HG03103 (cell line): ENCODE data around the gene AMIGO2.

Experiments used
- ATAC-seq: cut with Tn5 transposase; IDR thresholded peaks from one replicate; pipeline ENCODE4 v1.9.1; 2021; ENCODE audit warnings: low read depth; ENCODE audit not compliant: unreplicated experiment

Gene AMIGO2

DNA sequence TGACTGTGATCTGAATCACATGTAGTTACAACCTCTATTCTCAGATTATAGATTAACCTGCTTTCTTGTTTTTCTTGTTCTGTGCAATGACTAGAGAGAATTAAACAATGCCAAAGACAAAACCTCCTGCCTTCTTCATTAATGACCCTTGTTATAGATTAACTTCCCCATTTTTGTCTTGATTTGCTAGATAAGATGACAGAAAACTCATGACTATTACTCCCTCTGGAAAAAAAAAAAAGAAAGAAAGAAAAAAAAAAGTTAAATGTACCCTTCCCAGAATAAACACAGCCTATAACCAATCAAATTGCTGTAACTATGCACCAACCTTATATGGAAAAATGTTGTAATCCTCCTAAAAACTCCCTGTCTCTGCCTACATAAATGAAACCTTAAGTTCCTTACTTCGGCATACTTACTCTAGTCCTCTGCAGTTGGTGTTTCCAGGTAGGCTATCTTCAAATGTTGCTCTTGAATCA, 41.5 kb downstream of the AMIGO2 start:
- ATAC-seq: no peak

DNA sequence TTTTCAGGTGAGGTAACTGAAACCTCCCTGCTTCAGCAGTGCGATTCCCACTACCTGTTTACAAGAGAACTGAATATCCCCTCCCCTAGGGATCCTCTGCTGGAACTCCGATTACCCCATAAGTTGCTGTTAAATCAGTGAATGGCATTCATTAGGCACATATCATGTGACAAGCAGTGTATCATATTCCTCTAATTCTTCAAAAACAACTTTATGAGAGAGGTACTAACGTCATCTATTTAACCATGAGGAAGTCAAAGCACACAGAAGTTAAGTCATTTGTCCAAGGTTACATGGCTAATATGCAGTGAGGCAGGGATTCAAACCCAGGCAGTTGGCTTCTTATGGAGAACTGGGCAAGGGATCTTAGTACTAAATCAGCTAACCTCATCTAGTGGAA, 44.3 kb downstream of the AMIGO2 start:
- ATAC-seq: no peak

DNA sequence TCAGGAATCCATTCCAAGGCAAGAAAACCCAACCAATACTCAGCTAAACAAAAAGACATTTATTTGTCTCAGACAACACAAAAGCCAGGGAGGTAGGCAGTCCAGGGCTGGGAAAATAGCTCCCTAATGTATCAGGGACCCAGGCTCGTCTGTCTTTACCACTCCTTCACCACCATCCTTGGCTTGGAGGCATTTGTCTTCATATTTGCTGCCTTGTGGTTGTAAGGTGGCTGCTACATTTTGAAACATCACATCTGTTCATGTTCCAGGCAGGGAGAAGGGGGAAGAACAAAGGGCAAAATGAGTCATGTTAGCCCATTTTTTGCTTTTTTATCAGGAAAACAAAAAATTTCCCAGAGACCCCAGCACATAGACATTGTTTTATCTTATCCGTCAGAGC, 45.1 kb downstream of the AMIGO2 start:
- ATAC-seq: no peak

DNA sequence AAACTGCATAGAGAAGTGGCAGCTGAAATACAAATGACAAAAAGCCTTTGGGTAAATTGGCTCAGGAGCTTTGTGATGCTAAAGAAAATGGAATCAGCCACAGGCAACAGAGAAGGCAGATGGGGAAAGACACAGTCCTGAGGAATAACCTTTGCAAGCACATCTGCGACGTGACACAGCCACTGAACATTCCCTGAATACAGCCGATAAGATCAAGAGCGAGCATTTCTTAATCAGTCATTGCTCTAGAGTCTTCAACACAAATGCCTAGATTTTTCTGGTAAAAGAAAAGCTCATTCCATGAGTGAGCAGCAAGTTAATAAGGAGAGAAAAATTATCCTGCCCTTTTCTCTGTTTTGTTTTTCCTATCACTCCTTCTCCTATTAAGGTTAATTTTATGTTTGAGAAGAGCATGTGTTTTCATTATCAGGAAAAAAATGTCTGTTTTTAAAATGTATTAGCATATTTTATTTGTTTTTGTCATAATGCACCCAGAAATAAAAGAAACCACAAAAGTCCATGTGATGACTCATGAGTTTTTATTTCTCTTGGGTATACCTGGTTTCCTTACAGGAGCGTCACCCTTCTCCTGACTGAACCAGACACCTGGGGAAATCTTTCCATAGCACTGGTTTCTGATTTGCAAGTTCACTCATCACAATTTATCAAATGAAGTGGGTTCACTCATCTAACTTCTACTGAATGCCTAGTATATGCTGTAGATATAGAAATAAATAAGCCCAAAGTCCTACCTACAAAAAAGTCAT, 45.8 kb downstream of the AMIGO2 start:
- ATAC-seq: no peak

DNA sequence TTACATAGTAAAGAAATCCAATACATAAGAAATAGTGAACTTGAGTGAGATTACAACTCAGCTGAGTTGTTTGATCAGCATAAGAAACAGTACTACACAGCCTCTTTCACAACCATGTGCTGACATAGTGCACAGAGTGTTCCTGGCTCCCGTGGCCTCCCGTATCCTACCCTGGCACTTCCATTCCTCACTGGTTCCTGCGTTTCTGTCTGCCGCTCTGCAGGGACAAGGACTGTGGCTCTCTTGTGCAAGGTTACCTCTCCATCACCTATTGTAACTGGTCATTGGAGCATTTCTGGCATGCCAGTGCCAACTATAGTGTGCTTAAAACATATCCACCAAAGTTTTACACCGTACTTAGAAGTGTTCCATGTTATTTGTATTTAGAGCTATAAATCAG, 46.7 kb downstream of the AMIGO2 start:
- no peak for ATAC-seq

DNA sequence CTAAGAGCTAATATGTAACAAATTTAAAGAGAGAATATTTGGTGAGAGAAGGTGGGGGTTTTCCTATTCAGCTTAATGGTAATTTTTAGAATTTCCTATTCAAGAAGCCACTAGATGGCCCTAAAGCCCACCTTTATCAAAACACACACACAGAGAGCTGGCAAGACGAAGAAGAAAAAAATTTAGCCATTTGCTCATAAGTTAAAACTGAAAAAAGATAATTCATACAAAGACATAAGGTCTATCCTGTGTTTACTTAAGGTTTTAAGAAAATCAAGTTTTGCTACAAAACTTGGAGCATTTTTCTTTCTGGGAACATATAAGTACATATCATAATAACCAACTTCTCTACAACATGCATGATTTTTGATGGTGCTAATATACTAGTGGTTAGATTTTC, 47.1 kb downstream of the AMIGO2 start:
- ATAC-seq: no peak

DNA sequence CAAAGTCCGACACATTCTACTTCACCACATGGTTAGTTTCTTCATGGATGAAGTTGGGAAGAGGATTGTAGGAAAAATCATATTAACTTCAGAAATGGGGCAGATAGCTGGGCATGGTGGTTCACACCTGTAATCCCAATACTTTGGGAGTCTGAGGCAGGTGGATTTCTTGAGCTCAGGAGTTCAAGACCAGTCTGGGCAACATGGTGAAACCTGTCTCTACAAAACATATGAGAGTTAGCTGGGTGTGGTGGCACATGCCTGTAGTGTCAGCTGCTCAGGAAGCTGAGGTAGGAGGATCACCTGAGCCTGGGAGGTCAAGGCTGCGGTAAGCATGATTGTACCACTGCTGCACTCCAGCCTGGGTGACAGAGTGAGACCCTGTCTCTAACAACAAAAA, 49.9 kb downstream of the AMIGO2 start:
- no peak for ATAC-seq

DNA sequence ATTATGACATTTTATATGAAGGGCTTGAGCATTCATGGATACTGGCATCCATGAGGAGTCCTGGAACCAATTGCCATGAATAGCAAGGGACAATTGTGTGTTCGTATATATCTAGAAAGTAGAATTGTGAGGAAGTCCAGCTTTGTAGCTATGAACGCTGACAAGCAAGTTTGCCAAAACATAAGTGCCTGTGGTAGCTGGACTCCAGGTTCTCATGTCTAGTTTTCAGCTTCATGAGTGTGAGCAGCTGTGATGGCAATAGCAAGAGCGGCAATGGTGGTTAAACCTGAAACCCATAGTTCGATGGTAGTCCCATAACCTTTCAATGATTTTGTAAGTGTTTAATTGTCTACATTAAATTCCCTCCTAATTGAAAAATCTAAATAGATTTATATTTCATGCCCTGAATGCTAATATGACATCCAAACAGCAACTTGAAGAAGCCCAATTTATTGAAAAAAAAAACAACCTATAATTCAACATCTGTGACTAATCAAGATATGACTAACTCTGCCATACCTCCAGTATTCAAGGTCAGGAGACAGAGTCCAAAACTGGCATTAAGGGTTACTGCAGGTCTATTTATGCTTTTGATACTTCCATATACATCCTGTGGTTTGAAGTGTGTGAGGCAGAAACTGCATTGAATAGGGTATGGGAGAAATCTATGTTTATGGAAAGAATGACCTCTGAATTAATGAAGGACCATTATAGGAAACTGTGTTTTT, 50.6 kb downstream of the AMIGO2 start:
- ATAC-seq: no peak

DNA sequence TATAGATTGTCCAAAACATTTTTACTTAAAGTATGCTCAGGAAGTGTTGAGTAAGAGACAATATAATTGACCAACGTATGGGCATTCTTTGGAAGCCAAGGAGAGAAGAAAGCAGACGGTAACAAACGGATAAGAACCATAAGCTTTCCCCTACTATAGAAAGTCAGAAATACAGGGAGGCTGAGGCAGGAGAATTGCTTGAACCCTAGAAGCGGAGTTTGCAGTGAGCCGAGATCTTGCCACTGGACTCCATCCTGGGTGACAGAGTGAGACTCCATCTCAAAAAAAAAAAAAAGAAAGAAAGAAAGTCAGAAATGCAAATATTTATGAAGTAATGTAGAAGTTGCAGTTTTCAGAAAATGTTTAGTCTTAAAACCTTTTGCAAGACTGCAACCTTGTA, 51.6 kb downstream of the AMIGO2 start:
- ATAC-seq: no peak
